Measurements from ENCODE around the gene CA12. TPM values are rescaled to one million over a fixed set of nuclear protein-coding genes. Genes with fewer than 3 reads are reported as not detected.

CA12 gene
- total and polyA plus RNA-seq, 10 of the 15 experiments (the other 5 are each of a cell fraction or from before 2014, with no cell fraction given) = 0.03 to 0.10 TPM; not detected in 8

DNA sequence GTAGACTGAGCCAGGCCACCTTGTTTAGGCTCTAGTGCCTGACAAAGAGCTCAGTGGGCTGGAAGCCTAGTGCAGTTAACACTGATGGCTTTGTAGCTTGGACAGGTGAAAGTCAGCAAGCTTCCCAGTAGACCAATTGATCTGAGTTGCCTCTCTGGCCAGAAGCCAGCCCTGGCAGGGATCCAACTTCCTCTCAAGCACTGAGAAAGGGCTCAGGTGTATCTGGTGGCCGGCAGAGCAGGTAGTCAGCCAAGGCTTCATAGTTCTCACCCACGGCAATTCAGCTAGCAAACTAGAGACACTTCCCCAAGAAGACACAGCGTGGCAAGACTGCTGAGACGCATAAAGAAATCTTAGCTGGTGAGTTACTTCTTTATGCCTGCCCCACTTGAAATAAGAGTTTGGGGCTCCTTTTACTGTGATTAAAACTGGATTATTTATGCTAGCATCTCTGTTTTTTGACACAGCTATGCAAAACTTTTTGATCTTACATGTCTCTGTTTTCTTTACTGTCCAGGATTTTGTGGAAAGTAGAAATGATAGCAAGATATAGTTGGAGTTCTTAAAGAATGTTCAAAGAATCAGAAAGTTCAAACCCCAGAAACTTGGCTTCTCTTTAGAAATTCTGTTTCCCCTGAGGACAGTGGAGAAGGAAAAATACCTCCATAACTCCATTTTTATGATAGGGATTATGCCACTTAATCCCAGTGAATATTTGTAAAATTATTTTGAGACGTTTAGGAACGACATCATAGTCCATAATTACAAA, 8.4 kb upstream of the CA12 start (continued):
- TF ChIP-seq, protein P1, sequence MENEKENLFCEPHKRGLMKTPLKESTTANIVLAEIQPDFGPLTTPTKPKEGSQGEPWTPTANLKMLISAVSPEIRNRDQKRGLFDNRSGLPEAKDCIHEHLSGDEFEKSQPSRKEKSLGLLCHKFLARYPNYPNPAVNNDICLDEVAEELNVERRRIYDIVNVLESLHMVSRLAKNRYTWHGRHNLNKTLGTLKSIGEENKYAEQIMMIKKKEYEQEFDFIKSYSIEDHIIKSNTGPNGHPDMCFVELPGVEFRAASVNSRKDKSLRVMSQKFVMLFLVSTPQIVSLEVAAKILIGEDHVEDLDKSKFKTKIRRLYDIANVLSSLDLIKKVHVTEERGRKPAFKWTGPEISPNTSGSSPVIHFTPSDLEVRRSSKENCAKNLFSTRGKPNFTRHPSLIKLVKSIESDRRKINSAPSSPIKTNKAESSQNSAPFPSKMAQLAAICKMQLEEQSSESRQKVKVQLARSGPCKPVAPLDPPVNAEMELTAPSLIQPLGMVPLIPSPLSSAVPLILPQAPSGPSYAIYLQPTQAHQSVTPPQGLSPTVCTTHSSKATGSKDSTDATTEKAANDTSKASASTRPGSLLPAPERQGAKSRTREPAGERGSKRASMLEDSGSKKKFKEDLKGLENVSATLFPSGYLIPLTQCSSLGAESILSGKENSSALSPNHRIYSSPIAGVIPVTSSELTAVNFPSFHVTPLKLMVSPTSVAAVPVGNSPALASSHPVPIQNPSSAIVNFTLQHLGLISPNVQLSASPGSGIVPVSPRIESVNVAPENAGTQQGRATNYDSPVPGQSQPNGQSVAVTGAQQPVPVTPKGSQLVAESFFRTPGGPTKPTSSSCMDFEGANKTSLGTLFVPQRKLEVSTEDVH (IDR thresholded peaks at IDR 0.05; ENCODE audit: low read depth, partially characterized antibody) = no peak
- no peak for TF ChIP-seq CEBPB (IDR thresholded peaks at IDR 0.05; ENCODE audit: borderline replicate concordance in 1 of 2, low read depth in 2 of 2, low read length in 2 of 2)
- no peak for TF ChIP-seq CHD4 (IDR thresholded peaks at IDR 0.05)
- no peak for TF ChIP-seq KAT2A (conservative IDR thresholded peaks at IDR 0.05; ENCODE audit: control insufficient read depth, low read depth, low read length)
- TF ChIP-seq YY1 (IDR thresholded peaks at IDR 0.05; ENCODE audit: low read depth, low read length) = no peak
- TF ChIP-seq RFX5 (IDR thresholded peaks at IDR 0.05; ENCODE audit: low read depth, low read length) = no peak
- no peak for TF ChIP-seq SMC3 (IDR thresholded peaks at IDR 0.05; ENCODE audit: borderline replicate concordance, low read length)
- TF ChIP-seq ZNF687 (IDR thresholded peaks at IDR 0.05) = no peak
- TF ChIP-seq STAT3 (IDR thresholded peaks at IDR 0.05; ENCODE audit: low read depth, low read length) = no peak
- TF ChIP-seq, protein P2, sequence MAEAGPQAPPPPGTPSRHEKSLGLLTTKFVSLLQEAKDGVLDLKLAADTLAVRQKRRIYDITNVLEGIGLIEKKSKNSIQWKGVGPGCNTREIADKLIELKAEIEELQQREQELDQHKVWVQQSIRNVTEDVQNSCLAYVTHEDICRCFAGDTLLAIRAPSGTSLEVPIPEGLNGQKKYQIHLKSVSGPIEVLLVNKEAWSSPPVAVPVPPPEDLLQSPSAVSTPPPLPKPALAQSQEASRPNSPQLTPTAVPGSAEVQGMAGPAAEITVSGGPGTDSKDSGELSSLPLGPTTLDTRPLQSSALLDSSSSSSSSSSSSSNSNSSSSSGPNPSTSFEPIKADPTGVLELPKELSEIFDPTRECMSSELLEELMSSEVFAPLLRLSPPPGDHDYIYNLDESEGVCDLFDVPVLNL (IDR thresholded peaks at IDR 0.05; ENCODE audit: low read depth, low read length) = no peak
